ENCODE measurements around the gene ATP8B3.

ATP8B3 gene

DNA sequence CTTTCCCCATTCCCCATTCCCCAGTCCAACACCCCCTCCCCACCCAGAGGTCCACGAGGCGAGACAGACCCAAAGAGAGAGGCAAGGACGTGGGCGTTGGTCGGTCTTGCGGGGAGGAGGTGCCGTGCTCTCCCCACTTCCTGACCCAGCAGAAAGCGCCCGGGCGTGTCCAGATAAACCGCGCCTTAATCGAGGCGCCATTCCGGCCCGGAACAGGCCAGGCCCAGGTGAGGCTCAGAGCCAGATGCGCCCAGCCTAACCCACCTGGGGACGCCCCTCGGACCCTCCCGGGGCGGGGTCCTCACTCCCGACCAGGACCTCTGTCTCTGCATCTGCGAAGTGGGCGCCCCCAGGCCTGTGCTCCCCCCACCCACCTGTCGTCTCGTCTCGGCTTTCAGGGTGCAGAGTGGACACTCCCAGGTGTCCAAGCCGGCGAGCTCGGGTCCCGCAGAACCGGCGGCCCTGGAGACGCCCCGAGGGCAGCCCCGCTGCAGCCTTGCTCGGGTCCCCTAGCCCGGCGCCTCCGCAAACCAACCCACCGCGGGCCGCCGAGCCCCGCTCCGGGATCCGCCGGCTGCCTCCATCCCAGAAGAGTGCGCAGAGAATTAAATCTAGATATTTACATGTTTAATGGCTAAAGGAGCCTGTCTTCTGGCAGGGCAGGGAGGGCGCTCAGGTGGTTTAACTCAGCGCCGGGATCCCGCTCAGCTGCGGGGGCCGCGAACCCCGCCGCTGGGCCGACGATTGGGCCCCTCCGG lies 63.8 kb downstream of the ATP8B3 start:
- TF ChIP-seq, protein P1, sequence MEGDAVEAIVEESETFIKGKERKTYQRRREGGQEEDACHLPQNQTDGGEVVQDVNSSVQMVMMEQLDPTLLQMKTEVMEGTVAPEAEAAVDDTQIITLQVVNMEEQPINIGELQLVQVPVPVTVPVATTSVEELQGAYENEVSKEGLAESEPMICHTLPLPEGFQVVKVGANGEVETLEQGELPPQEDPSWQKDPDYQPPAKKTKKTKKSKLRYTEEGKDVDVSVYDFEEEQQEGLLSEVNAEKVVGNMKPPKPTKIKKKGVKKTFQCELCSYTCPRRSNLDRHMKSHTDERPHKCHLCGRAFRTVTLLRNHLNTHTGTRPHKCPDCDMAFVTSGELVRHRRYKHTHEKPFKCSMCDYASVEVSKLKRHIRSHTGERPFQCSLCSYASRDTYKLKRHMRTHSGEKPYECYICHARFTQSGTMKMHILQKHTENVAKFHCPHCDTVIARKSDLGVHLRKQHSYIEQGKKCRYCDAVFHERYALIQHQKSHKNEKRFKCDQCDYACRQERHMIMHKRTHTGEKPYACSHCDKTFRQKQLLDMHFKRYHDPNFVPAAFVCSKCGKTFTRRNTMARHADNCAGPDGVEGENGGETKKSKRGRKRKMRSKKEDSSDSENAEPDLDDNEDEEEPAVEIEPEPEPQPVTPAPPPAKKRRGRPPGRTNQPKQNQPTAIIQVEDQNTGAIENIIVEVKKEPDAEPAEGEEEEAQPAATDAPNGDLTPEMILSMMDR (IDR thresholded peaks at IDR 0.05), result no peak

DNA sequence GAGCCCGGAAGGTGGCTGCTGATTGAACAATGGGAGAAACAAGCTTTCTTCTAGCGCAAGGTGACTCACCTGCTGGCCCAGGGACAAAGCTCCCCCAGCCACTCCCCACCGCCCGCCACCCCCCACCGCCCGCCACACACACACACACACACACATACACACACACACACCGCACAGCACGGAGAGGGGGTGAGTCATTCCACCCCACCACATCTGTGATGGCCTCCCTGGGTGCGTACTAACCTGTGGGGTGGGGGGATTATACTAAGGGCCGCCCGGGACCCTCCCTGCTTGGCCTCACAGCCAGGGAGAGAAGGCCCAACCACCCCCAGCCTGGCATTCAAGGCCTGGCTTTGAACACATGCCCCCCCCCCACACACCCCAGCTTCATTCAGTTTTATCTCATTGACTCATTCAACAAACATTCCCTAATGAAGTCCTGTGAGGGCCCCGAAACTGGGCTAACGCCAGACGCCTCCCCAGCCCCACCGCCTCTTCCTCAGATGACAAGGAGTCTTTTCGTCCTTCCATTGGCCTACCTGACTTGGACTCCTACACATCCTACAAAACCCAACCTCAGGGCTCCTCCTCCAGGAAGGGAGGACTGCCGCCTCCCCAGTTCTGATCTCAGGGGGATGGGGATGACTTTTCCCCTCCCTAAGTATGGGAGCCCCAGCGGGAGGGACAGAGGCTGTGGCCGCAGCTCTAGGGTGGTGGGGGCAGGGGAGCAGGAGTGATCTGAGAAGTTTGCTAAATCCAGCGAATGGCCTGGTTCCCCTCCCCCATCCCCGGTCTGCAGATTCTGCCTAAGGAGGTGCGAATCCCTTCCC lies 64.6 kb downstream of the ATP8B3 start:
- TF ChIP-seq, protein P1 (IDR thresholded peaks at IDR 0.05), result no peak

DNA sequence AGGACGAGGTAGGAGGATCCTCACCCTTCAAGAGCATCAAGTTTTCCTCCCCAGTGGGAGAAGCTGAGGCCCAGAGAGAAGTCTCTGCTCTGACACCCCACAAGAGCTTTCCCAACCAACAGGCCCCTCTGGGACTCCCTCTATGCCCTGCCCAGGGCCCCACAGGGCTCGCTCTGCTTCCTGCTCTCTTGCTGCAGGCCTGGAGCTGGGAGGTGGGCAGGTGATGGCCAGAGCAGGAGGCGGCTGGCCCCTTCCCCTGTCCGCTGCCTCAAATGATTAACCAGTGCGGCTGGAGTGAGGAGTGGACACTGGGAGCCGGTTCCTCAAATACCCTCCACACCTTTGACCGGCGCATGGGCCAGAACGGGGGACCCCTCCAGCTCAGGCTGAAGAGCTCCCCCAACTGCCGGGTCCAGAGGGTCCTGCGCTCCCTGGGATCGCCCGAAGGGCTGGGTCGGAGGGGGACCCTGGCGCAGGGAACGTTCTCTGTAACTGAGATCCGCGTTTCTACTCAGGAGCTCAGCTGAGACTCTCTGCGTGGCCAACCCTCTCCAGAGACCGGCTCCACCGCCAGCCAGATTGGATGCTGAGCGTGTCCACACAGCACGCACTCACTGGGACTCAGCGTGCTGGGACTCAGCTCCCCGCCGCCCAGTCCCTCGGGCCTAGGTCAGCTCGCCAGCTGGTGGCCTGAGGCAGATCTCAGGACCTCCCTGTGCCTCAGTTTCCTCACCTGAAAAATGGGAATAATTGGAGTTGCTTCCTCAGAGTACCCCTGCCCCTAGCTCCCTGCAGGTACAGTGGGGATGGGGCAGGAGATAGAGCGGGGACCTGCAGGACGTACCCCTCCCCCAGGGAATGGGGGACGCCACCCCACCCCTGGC lies 65.4 kb downstream of the ATP8B3 start:
- TF ChIP-seq, protein P1 (IDR thresholded peaks at IDR 0.05), result no peak

DNA sequence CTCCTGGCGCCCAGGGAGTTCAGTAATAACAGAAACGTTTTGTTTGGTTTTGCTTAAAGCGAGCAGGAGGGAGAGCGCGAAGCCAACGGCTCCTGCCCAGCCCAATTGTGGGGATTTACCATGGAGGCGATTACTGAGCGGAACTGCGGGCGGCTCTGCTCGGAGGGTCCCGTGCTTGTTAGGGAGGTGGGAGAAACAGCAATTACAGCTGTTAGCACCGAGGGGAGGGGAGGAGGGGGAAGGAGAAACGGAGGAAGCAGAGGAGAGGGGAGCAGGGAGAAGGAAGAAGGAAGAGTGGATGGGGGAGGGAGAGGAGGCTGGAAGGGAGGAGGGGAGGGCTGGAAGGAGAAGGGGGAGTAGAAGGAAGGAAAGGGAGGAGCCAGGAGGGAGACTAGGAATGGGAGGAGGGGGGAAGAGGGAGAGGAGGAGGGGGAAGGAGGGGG lies 66.5 kb downstream of the ATP8B3 start:
- TF ChIP-seq, protein P1 (IDR thresholded peaks at IDR 0.05), result no peak

DNA sequence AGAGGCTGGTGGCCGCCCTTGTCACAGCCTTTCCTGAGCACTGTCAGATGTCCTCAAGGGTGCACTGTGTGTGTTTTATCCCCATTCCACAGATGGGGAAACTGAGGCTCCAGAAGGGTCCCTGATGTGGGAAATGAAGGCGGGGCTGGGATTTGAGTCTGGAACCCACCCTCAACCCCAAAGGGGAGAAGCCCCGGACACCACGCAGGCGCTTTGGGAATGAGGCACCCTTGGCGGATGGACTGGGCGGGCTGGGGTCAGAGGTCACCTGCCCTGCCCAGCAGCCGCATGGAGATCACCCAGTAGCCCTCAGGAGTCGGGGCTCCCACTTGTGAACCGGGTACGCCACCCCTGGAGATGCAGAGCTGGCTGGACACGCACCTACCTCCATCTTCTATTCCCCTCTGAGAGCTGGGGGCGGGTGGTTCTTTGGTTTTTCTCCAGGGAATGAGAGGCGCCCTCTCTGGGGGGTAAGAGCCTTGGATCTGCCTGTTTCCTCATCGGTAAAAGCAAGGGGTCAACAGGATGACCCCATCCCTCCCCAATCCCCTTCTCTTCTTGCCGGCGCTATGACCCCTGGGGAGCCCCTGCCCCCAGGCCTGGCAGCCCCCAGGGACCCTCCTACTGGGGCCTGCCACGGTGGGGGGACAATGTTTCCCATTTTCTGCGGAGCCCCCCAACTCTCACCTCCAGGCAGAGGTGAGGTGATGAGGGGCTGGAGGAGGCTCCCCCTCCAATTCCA lies 67.1 kb downstream of the ATP8B3 start:
- TF ChIP-seq, protein P1 (IDR thresholded peaks at IDR 0.05), result no peak

DNA sequence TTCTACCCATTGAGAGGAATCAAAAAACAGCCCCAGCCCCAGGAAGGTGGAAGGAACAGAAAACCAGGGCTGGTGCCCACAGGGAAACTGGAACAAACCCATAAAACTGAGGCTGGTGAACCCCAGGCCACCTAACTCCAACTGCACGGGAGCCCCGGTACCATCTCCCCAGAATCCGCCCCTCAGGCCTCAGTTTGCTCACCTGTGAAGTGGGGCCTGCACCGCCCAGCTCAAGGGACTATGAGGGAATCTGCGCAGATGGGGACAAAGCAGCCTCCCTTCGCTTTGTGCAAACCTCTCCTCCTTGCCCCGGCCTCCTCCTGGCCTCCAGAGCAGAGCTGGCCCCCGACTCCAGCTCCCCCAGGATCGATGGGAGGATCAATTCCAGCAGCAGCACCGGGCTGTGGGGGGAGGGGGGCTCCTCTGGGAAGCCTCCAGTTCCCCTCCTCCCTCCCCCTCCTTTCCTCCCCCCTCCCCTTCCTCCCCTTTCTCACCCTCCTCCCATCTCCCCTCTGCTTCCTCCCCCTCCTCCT lies 67.9 kb downstream of the ATP8B3 start:
- TF ChIP-seq, protein P1 (IDR thresholded peaks at IDR 0.05), result no peak

All from LNCAP (cell line).